GM18505 (cell line): Measurements from ENCODE around the gene GLO1.
A peak's percentile ranks its signal among the peaks of the same experiment; 100 is the strongest.

Experiments used
- ATAC-seq: cut with Tn5 transposase; IDR thresholded peaks from one replicate; pipeline ENCODE4 v1.9.1; 2021; ENCODE audit not compliant: unreplicated experiment
- POLR2A ChIP-seq: IDR thresholded peaks from 4 replicates; pipeline ENCODE4 v1.6.1; 2011; ENCODE audit warnings: borderline replicate concordance; ENCODE audit not compliant: insufficient read depth, insufficient read length; ENCODE audit errors: extremely low read depth

Gene GLO1

DNA sequence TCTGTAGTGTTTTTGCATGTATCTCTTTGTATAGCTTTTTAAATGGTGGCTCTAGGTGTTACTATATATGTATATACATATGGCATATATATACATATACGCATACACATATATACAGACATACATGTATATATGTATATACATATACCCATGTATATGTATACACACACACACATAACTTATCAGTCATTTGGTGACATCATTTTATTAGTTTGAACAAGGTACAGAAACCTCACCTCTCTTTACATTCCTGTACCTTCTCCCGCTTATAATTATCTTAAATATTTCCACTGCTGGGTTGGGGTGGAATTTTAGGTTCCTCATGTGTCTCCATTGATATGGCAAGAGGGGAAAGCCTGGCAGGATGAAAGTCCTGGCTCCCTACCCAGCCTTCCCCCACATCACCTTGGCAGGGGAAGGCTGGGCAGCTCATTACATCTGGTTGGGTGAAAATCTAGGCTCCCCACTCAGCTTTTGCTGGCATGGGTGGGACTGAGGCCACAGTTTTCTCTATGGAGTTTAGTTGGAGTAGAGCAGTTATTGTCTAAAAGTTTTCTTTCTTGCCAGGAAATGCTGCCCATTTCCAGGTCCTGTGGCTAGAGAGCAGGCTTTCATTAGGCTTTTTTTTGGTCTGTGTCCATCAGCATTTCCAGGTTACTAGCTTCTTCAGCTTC, 7.6 kb downstream of the GLO1 start:
- TF ChIP-seq POLR2A = no peak
- ATAC-seq = no peak

GRCh38 chr6:38688579-38689087, 14.3 kb downstream of the GLO1 start:
- no peak for ATAC-seq

DNA sequence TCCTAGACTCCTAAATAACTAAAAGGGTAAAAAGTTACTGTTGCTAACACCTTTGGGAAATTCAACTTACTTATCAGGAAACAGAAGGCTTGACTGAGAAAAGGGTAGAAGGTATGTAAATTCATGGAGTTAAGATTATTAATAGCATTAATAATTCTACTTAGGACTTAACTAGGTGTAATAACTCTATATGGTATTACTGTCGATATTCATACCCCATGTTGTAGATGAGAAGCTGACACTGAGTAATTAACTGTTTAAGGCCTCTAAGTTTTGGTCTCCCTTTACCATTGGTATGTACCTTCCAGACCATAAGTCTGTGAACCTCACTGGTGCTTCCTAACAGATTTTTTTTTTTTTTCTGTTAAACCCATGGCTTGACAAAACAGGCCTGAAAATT, 15.4 kb downstream of the GLO1 start:
- ATAC-seq = no peak
- no peak for TF ChIP-seq POLR2A

More at GRCh38 chr6:38688579-38689087, 14.3 kb downstream of the GLO1 start:
- no peak for TF ChIP-seq POLR2A

- no peak for TF ChIP-seq POLR2A
- no peak for ATAC-seq
Measured at GRCh38 chr6:38687043-38687353, 15.9 kb downstream of the GLO1 start.

DNA sequence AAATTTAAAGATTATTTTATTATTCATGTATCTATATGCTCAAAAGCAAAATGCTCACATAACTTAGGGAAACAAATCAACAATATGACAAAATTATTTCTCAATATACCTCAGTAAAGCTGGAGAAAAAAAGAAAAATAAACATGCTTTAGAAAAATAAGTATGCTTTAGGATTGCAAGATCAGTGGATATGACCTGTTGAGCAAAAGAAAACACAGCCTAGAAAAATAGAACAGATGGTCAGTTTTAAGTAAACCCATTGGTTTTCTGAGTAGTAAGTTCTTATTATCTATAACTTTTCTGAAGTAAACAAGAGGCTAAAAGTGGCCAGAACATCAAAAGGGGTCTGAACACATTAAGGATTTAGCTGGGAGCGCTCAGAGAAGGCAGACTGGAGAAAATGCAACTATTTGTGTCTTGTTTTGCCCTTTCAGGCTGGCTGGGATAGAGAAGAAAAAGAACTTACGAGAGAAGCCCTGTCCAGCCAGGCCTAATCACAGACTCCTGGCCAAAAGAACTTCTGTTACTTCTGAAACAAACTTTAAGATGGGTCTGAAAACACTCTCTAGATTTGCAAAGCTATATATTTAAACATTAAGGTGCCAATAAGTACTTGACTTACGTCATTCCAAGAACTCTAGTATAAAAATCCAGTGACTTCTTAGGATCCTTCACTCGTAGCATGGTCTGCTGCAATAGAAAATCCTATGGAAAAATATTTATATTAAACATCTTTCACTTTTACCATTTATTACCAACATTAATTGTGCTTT, 16.5 kb downstream of the GLO1 start:
- ATAC-seq = no peak
- no peak for TF ChIP-seq POLR2A

DNA sequence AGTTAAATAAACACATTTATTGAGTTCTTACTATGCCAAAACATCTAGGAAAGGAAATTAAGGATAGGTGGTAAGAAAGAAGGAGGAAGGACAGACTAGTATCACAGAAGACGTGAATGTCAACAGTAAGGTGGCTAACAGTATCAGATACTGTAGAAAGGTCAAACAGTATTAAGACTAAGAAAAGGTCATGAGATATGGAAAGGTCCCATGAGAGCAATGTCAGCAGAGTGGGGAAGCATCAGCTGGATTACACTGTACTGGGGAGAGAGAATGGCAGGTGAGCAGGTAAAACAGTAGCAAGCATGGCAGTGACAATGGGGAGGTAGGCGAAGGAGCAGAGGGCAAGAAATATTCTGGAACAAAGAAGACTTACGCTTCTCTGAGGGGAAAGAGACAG, 18.0 kb downstream of the GLO1 start:
- no peak for ATAC-seq
- TF ChIP-seq POLR2A = no peak

GRCh38 chr6:38684237-38684636, 18.7 kb downstream of the GLO1 start:
- TF ChIP-seq POLR2A = no peak
- no peak for ATAC-seq

DNA sequence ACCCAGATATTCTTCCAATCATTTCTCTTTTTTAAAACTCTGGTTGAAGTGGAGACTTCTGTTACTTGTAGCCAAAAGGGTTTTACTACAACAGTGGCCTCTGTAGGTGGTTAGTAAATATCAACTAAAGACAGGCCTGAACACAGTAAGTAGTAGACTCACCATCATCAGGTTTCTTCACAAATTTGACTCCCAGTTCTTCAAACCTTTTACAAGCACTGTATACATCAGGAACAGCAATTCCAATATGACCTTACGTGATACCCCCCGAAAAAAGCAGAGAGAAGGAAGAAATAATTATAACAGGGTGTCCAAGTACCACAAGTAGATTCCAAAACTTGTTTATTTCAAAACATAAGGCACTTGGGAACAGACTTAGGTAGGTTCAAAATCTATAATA, 21.1 kb downstream of the GLO1 start:
- ATAC-seq = no peak
- no peak for TF ChIP-seq POLR2A

DNA sequence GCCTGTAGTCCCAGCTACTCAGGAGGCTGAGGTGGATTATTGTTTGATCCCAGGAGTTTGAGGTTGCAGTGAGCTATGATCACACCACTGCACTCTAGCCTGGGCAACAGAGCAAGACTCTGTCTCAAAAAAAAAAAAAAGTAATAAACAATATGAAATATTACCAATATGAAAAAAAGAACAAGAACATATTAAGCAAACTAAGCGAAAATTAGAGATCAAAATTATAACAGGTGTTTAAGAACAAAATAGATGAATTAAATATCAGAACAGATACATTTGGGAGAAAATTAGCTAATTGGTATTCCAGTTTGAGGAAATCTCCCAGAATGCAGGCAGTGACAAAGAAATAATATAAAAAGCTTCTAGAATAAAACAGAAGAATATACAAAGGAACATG, 23.3 kb downstream of the GLO1 start:
- no peak for TF ChIP-seq POLR2A
- no peak for ATAC-seq

DNA sequence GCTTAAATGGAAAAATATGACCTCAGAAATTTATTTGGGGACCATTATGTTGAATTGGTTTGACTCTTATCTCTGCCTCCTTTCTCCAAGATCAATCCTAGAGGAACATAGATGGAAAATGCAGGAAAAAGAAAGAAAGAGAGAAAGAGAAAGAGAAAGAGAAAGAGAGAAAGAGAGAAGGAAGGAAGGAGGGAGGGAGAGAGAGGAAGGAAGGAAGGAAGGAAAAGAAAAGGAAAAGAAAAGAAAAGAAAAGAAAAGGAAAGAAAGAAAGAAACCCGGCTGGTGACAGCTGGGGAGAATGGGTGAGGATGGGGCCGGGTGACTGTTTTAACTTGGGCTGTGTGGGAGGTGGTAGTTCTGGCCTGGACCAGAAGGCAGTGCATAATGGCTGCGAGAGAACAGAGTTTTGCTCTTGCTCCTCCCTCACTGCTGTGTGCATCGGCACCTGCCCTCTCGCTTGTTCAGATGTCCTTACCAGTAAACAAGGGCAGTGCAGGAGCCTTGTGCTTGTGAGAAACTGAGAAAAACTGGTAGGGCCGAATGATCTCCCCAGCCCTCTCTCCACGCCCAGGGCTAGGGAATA, 24.7 kb downstream of the GLO1 start:
- TF ChIP-seq POLR2A = no peak
- no peak for ATAC-seq

- ATAC-seq = no peak
- no peak for TF ChIP-seq POLR2A
Measured at GRCh38 chr6:38676974-38677544, 25.9 kb downstream of the GLO1 start.

DNA sequence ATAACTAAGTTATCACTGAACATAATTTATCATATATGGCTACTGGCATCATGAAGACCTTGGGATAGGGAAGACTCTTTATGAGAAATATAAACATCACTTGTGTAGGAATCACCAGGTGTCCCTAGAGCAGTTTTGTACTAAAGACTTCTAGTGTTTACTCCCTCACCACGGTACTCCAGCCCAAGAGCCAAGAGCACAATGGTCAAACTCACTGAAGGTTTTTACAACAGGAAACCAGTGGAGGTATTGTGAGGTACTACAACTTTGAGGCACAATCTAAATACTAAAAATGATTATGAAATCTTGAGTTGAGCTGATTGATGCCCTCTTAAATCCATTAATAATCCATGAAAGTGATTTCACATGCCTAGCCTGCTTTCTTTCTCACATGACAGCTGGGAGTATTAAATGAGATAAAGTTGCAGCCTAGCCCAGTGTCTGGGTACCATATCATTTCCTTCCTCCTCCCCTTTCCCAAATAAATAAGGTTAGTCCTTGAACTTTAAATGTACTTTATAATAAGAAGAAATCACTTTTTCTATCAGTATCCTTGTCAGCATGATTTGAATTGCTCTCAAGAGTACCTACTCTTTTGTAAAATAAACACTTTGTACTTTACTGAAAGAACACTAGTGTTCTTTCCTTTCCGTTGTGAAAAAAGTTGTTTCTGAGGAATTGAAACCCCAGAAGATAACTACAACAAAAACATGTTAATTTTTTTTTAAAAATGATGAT, 26.5 kb downstream of the GLO1 start:
- TF ChIP-seq POLR2A = no peak
- no peak for ATAC-seq

GRCh38 chr6:38673397-38674165, 29.4 kb downstream of the GLO1 start:
- no peak for TF ChIP-seq POLR2A
- no peak for ATAC-seq

DNA sequence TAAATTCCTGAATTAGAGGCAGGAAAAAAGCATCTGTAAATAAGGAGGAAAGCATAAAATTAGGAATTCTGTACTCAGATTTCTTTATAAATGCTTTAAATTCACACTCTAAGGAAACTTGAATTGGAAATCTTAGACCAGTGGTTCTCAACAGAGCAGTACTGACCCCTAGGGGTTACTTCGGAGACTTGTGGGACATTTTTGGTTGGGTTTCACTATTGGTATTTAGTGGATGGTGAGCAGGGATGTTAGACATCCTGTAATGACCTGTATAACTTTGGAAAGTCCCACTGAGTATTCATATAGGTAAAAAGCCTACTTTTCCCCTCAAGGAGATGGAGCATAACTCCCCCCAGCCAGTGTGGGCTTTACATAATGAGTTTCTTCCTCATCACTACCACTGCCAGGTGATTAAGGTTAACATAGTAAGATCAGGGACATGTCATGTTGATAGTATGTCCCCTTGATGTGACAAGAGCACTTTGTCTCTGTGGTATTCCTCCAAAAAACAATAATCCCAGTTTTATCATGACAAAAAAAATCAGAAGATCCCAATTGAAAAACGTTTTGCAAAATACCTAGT, 31.0 kb downstream of the GLO1 start:
- ATAC-seq = peak; percentile 79
- no peak for TF ChIP-seq POLR2A
